Stimulated activated CD8-positive, alpha-beta memory T cell treated with anti-CD3 and anti-CD28 coated beads, Interleukin-7, amount 100 ng/mL, for 4 hours (primary cell): Measurements from ENCODE around the gene TMTC1.

Experiments used
- DNase-seq, 2 donors: peaks; one replicate each; pipeline ENCODE4 v3.0.0-alpha.2; 2020; ENCODE audit warnings: low read depth in 2 of 2

The TMTC1 gene

GRCh38 chr12:29780084-29780483, 3.7 kb downstream of the TMTC1 start:
- DNase-seq, result no peak

- DNase-seq, result no peak
Observed at GRCh38 chr12:29778531-29778930, 5.2 kb downstream of the TMTC1 start.

- no peak for DNase-seq
Observed at GRCh38 chr12:29773076-29773475, 10.7 kb downstream of the TMTC1 start.

- DNase-seq, result no peak
Observed at GRCh38 chr12:29771786-29772185, 12.0 kb downstream of the TMTC1 start.

- no peak for DNase-seq
Observed at GRCh38 chr12:29771165-29771564, 12.6 kb downstream of the TMTC1 start.

- no peak for DNase-seq
Observed at GRCh38 chr12:29769162-29769858, 14.4 kb downstream of the TMTC1 start.

GRCh38 chr12:29768372-29768771, 15.4 kb downstream of the TMTC1 start:
- DNase-seq, result no peak

- no peak for DNase-seq
Observed at GRCh38 chr12:29763301-29763683, 20.4 kb downstream of the TMTC1 start.

GRCh38 chr12:29762637-29763300, 21.0 kb downstream of the TMTC1 start:
- no peak for DNase-seq

- no peak for DNase-seq
Observed at GRCh38 chr12:29759950-29760349, 23.8 kb downstream of the TMTC1 start.

- DNase-seq, result no peak
Observed at GRCh38 chr12:29756741-29757390, 26.9 kb downstream of the TMTC1 start.

- no peak for DNase-seq
Observed at GRCh38 chr12:29754235-29755189, 29.2 kb downstream of the TMTC1 start.

GRCh38 chr12:29752121-29752520, 31.6 kb downstream of the TMTC1 start:
- DNase-seq, result no peak

GRCh38 chr12:29751676-29752075, 32.1 kb downstream of the TMTC1 start:
- DNase-seq, result no peak

- no peak for DNase-seq
Observed at GRCh38 chr12:29750928-29751220, 32.9 kb downstream of the TMTC1 start.

GRCh38 chr12:29750131-29750927, 33.4 kb downstream of the TMTC1 start:
- no peak for DNase-seq

- no peak for DNase-seq
Observed at GRCh38 chr12:29744365-29744764, 39.4 kb downstream of the TMTC1 start.

- no peak for DNase-seq
Observed at GRCh38 chr12:29743801-29744200, 39.9 kb downstream of the TMTC1 start.

- no peak for DNase-seq
Observed at GRCh38 chr12:29743077-29743476, 40.7 kb downstream of the TMTC1 start.

- DNase-seq, result no peak
Observed at GRCh38 chr12:29742646-29743045, 41.1 kb downstream of the TMTC1 start.
